DMS153 (cell line): ENCODE data around the gene PTPRN.
A peak's percentile ranks its signal among the peaks of the same experiment; 100 is the strongest.
"Not testable (repeated sequence)": the region's sequence is repeated elsewhere in the genome, so short reads cannot be mapped to it uniquely, and the experiment has no call there.

Experiments
- DNase-seq: peaks from one replicate; lab custom pipeline; 2025; lab: John Stamatoyannopoulos, UW

PTPRN gene

GRCh38 chr2:219287580-219288265 lies 21.5 kb downstream of the PTPRN start:
- DNase-seq, result no peak

- not testable (repeated sequence) for DNase-seq
Observed at GRCh38 chr2:219287116-219287440, 22.1 kb downstream of the PTPRN start.

- no peak for DNase-seq
Observed at GRCh38 chr2:219286436-219287115, 22.6 kb downstream of the PTPRN start.

- DNase-seq, result no peak
Observed at GRCh38 chr2:219285894-219286425, 23.2 kb downstream of the PTPRN start.

GRCh38 chr2:219285373-219285735 lies 23.8 kb downstream of the PTPRN start:
- DNase-seq, result no peak

GRCh38 chr2:219284501-219285372 lies 24.5 kb downstream of the PTPRN start:
- no peak for DNase-seq

- DNase-seq, result no peak
Observed at GRCh38 chr2:219282943-219283581, 26.1 kb downstream of the PTPRN start.

- no peak for DNase-seq
Observed at GRCh38 chr2:219282375-219282774, 26.8 kb downstream of the PTPRN start.

- DNase-seq, result no peak
Observed at GRCh38 chr2:219281588-219281987, 27.6 kb downstream of the PTPRN start.

GRCh38 chr2:219280651-219281050 lies 28.6 kb downstream of the PTPRN start:
- DNase-seq, result no peak

- DNase-seq, result no peak
Observed at GRCh38 chr2:219279916-219280516, 29.2 kb downstream of the PTPRN start.

GRCh38 chr2:219279151-219279915 lies 29.9 kb downstream of the PTPRN start, which contains the start of gene DNAJB2:
Gene DNAJB2 (plus strand): TSS chr2:219279366. CDS start chr2:219279834, 468 bp downstream.
- DNase-seq, result peak; percentile 95

GRCh38 chr2:219278655-219279150 lies 30.5 kb downstream of the PTPRN start:
- DNase-seq, result no peak

- DNase-seq, result peak; percentile 67
Observed at GRCh38 chr2:219277703-219278654, 31.2 kb downstream of the PTPRN start.

GRCh38 chr2:219274361-219274921 lies 34.8 kb downstream of the PTPRN start:
- no peak for DNase-seq

GRCh38 chr2:219273937-219274336 lies 35.3 kb downstream of the PTPRN start:
- DNase-seq, result no peak

- no peak for DNase-seq
Observed at GRCh38 chr2:219272995-219273394, 36.2 kb downstream of the PTPRN start.

- DNase-seq, result no peak
Observed at GRCh38 chr2:219272356-219272755, 36.8 kb downstream of the PTPRN start.

GRCh38 chr2:219271021-219271420 lies 38.2 kb downstream of the PTPRN start:
- DNase-seq, result no peak
